ENCODE measurements around the gene PRUNE2.

The PRUNE2 gene

DNA sequence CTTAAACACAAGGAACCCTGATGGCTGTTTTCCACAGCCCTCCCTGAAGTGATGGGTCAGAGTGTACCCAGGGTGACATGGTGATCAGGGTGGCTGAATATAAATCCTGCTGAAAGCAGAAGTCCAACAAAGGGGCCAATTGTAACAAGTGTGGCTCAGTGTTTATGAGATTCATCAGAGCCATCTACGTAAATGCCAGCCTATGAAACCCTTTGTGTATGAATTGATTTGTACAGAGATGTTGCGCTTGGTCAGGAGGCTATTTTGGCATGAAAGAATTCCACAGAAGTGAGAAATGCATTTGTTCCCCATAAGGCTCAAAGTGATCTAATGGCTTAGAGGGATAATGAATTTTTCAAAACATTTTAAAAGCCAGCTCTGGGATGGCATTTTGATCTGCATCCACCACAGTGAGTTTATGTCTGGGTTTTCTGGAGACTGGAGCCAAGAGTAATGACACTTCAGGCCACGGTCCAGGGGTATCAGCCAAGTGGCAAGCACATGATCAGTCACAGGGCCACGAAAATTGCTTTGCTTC, 12.4 kb downstream of the PRUNE2 start:
- TF ChIP-seq TAF1 (IDR thresholded peaks at IDR 0.05; ENCODE audit: borderline replicate concordance, insufficient read depth, low read length) (no peak), SIN3A (IDR thresholded peaks at IDR 0.05; ENCODE audit: borderline replicate concordance, insufficient read depth, low read length) (no peak), FOXP2 (optimal IDR thresholded peaks at IDR 0.05; ENCODE audit: borderline replicate concordance, extremely low read depth, extremely low read length, insufficient read depth) (no peak), POLR2AphosphoS5 (IDR thresholded peaks at IDR 0.05; ENCODE audit: low read depth, low read length) (no peak)
- TF ChIP-seq, protein P1, sequence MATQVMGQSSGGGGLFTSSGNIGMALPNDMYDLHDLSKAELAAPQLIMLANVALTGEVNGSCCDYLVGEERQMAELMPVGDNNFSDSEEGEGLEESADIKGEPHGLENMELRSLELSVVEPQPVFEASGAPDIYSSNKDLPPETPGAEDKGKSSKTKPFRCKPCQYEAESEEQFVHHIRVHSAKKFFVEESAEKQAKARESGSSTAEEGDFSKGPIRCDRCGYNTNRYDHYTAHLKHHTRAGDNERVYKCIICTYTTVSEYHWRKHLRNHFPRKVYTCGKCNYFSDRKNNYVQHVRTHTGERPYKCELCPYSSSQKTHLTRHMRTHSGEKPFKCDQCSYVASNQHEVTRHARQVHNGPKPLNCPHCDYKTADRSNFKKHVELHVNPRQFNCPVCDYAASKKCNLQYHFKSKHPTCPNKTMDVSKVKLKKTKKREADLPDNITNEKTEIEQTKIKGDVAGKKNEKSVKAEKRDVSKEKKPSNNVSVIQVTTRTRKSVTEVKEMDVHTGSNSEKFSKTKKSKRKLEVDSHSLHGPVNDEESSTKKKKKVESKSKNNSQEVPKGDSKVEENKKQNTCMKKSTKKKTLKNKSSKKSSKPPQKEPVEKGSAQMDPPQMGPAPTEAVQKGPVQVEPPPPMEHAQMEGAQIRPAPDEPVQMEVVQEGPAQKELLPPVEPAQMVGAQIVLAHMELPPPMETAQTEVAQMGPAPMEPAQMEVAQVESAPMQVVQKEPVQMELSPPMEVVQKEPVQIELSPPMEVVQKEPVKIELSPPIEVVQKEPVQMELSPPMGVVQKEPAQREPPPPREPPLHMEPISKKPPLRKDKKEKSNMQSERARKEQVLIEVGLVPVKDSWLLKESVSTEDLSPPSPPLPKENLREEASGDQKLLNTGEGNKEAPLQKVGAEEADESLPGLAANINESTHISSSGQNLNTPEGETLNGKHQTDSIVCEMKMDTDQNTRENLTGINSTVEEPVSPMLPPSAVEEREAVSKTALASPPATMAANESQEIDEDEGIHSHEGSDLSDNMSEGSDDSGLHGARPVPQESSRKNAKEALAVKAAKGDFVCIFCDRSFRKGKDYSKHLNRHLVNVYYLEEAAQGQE (IDR thresholded peaks at IDR 0.05; ENCODE audit: insufficient read depth in 1 of 2, low read depth in 2 of 2, low read length in 2 of 2) = no peak

DNA sequence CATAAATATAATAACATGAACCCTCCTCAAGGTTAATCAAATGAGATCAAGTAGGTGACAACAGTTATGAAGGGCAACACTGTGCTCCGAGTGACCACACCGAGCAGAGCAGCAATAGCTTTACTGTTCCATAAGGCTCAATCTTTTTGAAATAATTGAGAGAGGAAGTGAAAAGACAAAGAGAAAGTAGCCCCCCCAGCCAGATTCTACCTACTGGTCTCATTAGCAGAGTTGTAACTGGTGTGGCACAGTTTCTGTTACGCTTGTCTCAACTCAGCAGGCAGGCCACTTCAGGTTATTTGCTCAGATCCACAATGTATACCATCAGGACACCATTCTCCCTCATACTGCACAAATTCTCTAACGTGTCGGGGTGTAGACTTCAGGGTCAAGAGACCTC, 14.0 kb downstream of the PRUNE2 start:
- TF ChIP-seq SIN3A (IDR thresholded peaks at IDR 0.05; ENCODE audit: borderline replicate concordance, insufficient read depth, low read length) = no peak
- TF ChIP-seq POLR2AphosphoS5 (IDR thresholded peaks at IDR 0.05; ENCODE audit: low read depth, low read length) = no peak

DNA sequence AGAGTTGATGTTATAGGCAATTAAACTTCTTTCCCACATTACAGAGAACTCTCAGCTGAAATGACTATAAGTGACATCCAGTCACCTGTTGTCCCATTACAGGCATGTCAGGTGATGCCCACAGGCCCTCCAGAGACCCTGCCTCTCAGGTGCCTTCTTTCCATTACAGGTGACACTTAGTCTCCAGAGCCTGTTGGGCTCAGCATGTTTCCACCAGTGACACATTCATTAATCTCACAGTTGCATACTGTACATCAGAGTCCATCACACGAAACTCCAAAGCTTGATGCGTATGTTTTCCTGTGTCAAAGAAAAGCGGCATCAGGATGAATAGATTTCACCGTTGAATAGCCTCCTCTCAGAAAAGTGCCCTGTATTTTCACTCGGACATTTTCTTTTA, 14.6 kb downstream of the PRUNE2 start:
- TF ChIP-seq FOXP2 (optimal IDR thresholded peaks at IDR 0.05; ENCODE audit: borderline replicate concordance, extremely low read depth, extremely low read length, insufficient read depth) = no peak
- no peak for TF ChIP-seq TAF1 (IDR thresholded peaks at IDR 0.05; ENCODE audit: borderline replicate concordance, insufficient read depth, low read length)
- TF ChIP-seq SIN3A (IDR thresholded peaks at IDR 0.05; ENCODE audit: borderline replicate concordance, insufficient read depth, low read length) = no peak
- no peak for TF ChIP-seq POLR2AphosphoS5 (IDR thresholded peaks at IDR 0.05; ENCODE audit: low read depth, low read length)
- TF ChIP-seq, protein P1 (IDR thresholded peaks at IDR 0.05; ENCODE audit: insufficient read depth in 1 of 2, low read depth in 2 of 2, low read length in 2 of 2) = no peak

DNA sequence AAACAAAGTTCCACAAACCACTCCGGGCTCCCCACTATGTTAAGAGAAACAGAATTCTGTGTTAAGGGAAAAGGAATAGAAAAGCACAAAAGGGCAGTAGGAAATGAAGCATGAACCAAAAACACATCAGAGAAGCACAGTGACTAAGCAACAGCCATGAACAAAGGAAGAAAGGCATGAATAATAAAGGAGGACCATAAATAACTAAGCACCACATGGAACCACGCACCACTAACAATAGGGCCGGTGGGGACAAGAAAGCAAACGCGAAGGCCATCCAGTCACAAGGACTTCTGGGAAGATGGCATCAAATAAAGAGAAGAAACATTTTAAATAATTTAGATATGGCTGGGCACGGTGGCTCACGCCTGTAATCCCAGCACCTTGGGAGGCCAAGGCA, 18.0 kb downstream of the PRUNE2 start:
- TF ChIP-seq, protein P1 (IDR thresholded peaks at IDR 0.05; ENCODE audit: insufficient read depth in 1 of 2, low read depth in 2 of 2, low read length in 2 of 2) = no peak
- TF ChIP-seq FOXP2 (optimal IDR thresholded peaks at IDR 0.05; ENCODE audit: borderline replicate concordance, extremely low read depth, extremely low read length, insufficient read depth) (no peak), SIN3A (IDR thresholded peaks at IDR 0.05; ENCODE audit: borderline replicate concordance, insufficient read depth, low read length) (no peak), TAF1 (IDR thresholded peaks at IDR 0.05; ENCODE audit: borderline replicate concordance, insufficient read depth, low read length) (no peak), POLR2AphosphoS5 (IDR thresholded peaks at IDR 0.05; ENCODE audit: low read depth, low read length) (no peak)

DNA sequence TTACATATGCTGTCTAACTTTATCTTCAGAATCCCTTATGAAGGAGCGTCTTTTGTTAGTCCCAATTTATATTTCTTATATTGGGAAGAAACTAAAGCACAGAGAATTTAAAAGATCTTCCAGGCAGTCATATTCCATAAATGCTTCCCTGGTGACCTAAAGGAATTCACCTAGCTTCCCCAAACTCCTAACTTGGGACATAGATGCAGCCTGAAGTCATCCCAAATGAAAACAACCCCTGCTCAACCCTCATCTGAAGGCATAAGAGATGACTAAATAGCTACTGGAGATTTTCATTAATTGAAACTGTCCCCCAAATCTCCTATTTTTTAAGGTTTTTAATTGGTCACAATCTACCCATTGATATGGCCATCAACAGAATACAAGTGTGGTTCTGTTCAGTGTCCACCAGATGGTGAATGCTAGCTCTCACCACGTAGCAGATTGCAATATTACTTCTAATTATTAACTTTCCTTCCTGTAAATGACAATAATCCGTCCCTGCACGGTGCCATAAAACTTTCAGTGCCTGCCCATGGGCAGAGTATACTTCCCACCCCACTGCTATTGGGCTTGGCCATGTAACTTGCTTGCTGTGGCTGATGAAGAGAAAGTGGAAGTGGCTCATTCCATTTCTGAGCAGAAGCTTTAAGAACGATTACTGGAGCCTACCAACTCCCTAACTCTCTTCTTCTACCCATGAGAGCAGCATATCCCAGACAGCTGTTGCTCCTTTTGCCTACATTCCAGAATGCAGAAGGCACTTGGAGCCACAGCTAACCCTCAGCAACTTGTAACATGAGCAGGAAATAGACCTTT, 18.7 kb downstream of the PRUNE2 start:
- TF ChIP-seq POLR2AphosphoS5 (IDR thresholded peaks at IDR 0.05; ENCODE audit: low read depth, low read length) = no peak
- TF ChIP-seq, protein P1 (IDR thresholded peaks at IDR 0.05; ENCODE audit: insufficient read depth in 1 of 2, low read depth in 2 of 2, low read length in 2 of 2) = no peak
- TF ChIP-seq SIN3A (IDR thresholded peaks at IDR 0.05; ENCODE audit: borderline replicate concordance, insufficient read depth, low read length) = no peak
- TF ChIP-seq TAF1 (IDR thresholded peaks at IDR 0.05; ENCODE audit: borderline replicate concordance, insufficient read depth, low read length) = no peak
- TF ChIP-seq FOXP2 (optimal IDR thresholded peaks at IDR 0.05; ENCODE audit: borderline replicate concordance, extremely low read depth, extremely low read length, insufficient read depth) = no peak
